SK-N-SH (cell line): ENCODE results near the gene KPNA5.

Experiments
- CHD2 ChIP-seq: fragments of 150-350 bp; IDR thresholded peaks from 2 replicates; pipeline ENCODE4 v1.6.1; 2018; ENCODE audit warnings: low read length; ENCODE audit not compliant: partially characterized antibody
- CTCF ChIP-seq: fragments of 200-600 bp; sonication (generic); IDR thresholded peaks from 2 replicates; pipeline ENCODE4 v1.6.1; 2017; ENCODE audit warnings: antibody characterized with exemption, mild to moderate bottlenecking, moderate library complexity
- EP300 ChIP-seq, 2 experiments: IDR thresholded peaks; 2 replicates each; pipeline versions ENCODE4 v1.4.0 to v1.6.1; 2012; ENCODE audit warnings: borderline replicate concordance in 1 of 2, low read depth in 1 of 2, low read length in 1 of 2
- EZH2phosphoT487 ChIP-seq: fragments of 200-600 bp; sonication (generic); IDR thresholded peaks from 2 replicates; pipeline ENCODE4 v1.6.1; 2017; ENCODE audit warnings: low read depth, mixed run types, mild to moderate bottlenecking, antibody characterized with exemption, moderate library complexity, borderline replicate concordance
- FOXM1 ChIP-seq: IDR thresholded peaks from 2 replicates; pipeline ENCODE4 v1.4.0; 2012; ENCODE audit warnings: low read depth, mild to moderate bottlenecking
- GABPA ChIP-seq: IDR thresholded peaks from 2 replicates; pipeline ENCODE4 v1.4.0; 2012; ENCODE audit warnings: low read depth, mild to moderate bottlenecking
- JUND ChIP-seq: IDR thresholded peaks from 2 replicates; pipeline ENCODE4 v1.4.0; 2012
- NRF1 ChIP-seq: IDR thresholded peaks from 2 replicates; pipeline ENCODE4 v1.6.1; 2012; ENCODE audit warnings: low read depth, mild to moderate bottlenecking, low read length
- POLR2AphosphoS5 ChIP-seq: IDR thresholded peaks from 2 replicates; pipeline ENCODE4 v1.6.1; 2012; ENCODE audit warnings: low read depth, low read length
- RFX5 ChIP-seq: IDR thresholded peaks from 2 replicates; pipeline ENCODE4 v1.6.1; 2012; ENCODE audit warnings: mild to moderate bottlenecking, improper control_type of control experiment, low read length
- RXRA ChIP-seq: IDR thresholded peaks from 2 replicates; pipeline ENCODE4 v1.4.0; 2012; ENCODE audit warnings: low read depth, mild to moderate bottlenecking, borderline replicate concordance
- TAF1 ChIP-seq: IDR thresholded peaks from 2 replicates; pipeline ENCODE4 v1.6.1; 2012; ENCODE audit warnings: low read depth, mild to moderate bottlenecking, low read length, moderate library complexity, borderline replicate concordance
- TF ChIP-seq, protein P1 (sequence below): IDR thresholded peaks from 2 replicates; pipeline ENCODE4 v1.4.0; 2012; ENCODE audit warnings: low read depth, borderline replicate concordance
- TF ChIP-seq, protein P2 (sequence below): fragments of 150-350 bp; IDR thresholded peaks from 2 replicates; pipeline ENCODE4 v1.6.1; 2017; ENCODE audit warnings: antibody characterized with exemption, low read length, low read depth, borderline replicate concordance

DNA sequence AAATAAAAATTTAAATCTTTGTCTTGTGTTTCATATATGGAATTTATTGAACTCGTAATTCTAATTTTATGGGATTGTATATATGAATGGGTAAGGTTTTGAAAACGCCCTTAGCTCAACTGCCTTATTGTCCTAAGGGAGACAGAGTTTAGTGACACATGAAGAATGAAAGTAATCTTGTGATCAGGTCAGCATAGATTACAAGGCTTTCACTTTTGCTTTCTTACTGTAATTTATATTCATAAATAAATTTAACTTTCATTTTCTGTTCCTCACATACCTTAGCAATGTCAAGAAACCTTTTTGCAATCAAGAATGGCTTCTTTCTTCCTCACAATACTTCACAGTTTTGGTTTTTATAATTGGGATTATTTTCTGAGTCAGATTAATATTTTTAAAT lies 14.4 kb downstream of the KPNA5 start:
- TF ChIP-seq EZH2phosphoT487 = no peak
- TF ChIP-seq RXRA = no peak
- no peak for TF ChIP-seq TAF1
- TF ChIP-seq GABPA = no peak
- TF ChIP-seq CTCF = no peak
- no peak for TF ChIP-seq RFX5
- TF ChIP-seq, protein P1, sequence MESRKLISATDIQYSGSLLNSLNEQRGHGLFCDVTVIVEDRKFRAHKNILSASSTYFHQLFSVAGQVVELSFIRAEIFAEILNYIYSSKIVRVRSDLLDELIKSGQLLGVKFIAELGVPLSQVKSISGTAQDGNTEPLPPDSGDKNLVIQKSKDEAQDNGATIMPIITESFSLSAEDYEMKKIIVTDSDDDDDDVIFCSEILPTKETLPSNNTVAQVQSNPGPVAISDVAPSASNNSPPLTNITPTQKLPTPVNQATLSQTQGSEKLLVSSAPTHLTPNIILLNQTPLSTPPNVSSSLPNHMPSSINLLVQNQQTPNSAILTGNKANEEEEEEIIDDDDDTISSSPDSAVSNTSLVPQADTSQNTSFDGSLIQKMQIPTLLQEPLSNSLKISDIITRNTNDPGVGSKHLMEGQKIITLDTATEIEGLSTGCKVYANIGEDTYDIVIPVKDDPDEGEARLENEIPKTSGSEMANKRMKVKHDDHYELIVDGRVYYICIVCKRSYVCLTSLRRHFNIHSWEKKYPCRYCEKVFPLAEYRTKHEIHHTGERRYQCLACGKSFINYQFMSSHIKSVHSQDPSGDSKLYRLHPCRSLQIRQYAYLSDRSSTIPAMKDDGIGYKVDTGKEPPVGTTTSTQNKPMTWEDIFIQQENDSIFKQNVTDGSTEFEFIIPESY = no peak
- TF ChIP-seq, protein P2, sequence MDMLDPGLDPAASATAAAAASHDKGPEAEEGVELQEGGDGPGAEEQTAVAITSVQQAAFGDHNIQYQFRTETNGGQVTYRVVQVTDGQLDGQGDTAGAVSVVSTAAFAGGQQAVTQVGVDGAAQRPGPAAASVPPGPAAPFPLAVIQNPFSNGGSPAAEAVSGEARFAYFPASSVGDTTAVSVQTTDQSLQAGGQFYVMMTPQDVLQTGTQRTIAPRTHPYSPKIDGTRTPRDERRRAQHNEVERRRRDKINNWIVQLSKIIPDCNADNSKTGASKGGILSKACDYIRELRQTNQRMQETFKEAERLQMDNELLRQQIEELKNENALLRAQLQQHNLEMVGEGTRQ = no peak
- TF ChIP-seq FOXM1 = no peak
- TF ChIP-seq EP300 (IDR thresholded peaks at IDR 0.05; ENCODE audit: borderline replicate concordance in 1 of 2, low read depth in 1 of 2, low read length in 1 of 2) = no peak
- TF ChIP-seq NRF1 = no peak
- TF ChIP-seq JUND = no peak
- no peak for TF ChIP-seq POLR2AphosphoS5
- no peak for TF ChIP-seq CHD2
